ENCODE data around the gene DSPP.

DNA sequence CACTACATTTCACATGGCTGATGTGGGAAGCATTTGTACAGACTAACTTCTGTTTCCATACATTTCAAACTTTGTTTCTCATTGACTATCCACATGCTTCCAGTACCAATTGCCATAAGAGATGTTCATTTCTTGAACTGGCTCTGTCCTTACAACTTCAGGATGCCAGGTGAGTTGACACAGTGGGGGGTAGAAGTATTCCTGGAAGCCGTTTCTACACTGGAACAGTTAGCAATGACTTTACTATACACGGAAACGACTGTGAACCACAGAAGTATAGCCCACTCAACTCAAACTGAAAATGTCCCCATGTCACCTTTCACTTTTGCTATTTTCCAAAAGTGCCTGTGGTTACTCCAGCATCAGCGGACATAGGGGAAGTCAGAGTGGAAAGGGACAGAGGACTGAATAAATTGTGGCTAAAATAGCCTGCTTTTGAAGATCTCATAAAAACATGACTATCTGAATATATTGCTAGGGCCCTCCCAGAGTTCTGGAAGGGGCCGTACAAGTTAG is 38.0 kb upstream of the DSPP start:
- TF ChIP-seq CTCF (IDR thresholded peaks at IDR 0.05) (no peak), POLR2A (IDR thresholded peaks at IDR 0.05) (no peak)
